ENCODE data around the gene OOEP. TPM values are rescaled to one million over a fixed set of nuclear protein-coding genes. Genes with fewer than 3 reads are reported as not detected.
"Not testable (repeated sequence)": the region's sequence is repeated elsewhere in the genome, so short reads cannot be mapped to it uniquely, and the experiment has no call there.

OOEP gene
- total and polyA plus RNA-seq, 2 of the 4 experiments (the other 2 are of a cell fraction), result not detected

GRCh38 chr6:73382462-73383113 is 12.9 kb upstream of the OOEP start:
- H3K9me1 ChIP-seq (ENCODE audit: insufficient read depth, low read length), result no peaks in the 10 kb centered on the region
- no peak for TF ChIP-seq CEBPB (IDR thresholded peaks at IDR 0.05; ENCODE audit: low read depth, low read length)
- TF ChIP-seq, protein P1, sequence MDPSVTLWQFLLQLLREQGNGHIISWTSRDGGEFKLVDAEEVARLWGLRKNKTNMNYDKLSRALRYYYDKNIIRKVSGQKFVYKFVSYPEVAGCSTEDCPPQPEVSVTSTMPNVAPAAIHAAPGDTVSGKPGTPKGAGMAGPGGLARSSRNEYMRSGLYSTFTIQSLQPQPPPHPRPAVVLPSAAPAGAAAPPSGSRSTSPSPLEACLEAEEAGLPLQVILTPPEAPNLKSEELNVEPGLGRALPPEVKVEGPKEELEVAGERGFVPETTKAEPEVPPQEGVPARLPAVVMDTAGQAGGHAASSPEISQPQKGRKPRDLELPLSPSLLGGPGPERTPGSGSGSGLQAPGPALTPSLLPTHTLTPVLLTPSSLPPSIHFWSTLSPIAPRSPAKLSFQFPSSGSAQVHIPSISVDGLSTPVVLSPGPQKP (IDR thresholded peaks at IDR 0.05; ENCODE audit: borderline replicate concordance, low read depth, low read length), result no peak
- TF ChIP-seq USF2 (IDR thresholded peaks at IDR 0.05; ENCODE audit: low read depth, low read length), result no peak
- TF ChIP-seq RCOR1 (IDR thresholded peaks at IDR 0.05; ENCODE audit: insufficient replicate concordance, low read length), result no peak
- TF ChIP-seq MAFK (IDR thresholded peaks at IDR 0.05; ENCODE audit: low read depth, low read length), result no peak
- no peak for TF ChIP-seq RAD21 (IDR thresholded peaks at IDR 0.05; ENCODE audit: low read length)
- no peak for TF ChIP-seq POLR2A (IDR thresholded peaks at IDR 0.05; ENCODE audit: low read depth, low read length)
- H3K9ac ChIP-seq (ENCODE audit: low read depth, low read length), result no peak overlapping the region
- no peak overlapping the region for H2AFZ ChIP-seq (replicated peaks; ENCODE audit: low read length, poor library complexity)
- H3K23ac ChIP-seq (ENCODE audit: low read depth, low read length), result no peak overlapping the region
- peak; percentile 17; the same call in 1 of the 2 replicates for ATAC-seq (ENCODE audit: low read depth)
- in situ Hi-C loops (cut with MboI; ENCODE audit: low sequenced_read_pairs), result no loop called here
- no peak overlapping the region for H2BK120ac ChIP-seq (ENCODE audit: low read depth, low read length)
- CTCF ChIA-PET, result no interaction called here
- H3K27ac ChIP-seq (ENCODE audit: insufficient read depth, low read length), result no peak overlapping the region
- H4K20me1 ChIP-seq (ENCODE audit: insufficient read depth, low read length), result no peaks in the 10 kb centered on the region
- no peak overlapping the region for H3K14ac ChIP-seq (replicated peaks; ENCODE audit: low read depth, low read length)
- no peak overlapping the region for H3K4me3 ChIP-seq (ENCODE audit: insufficient read depth, low read depth, low read length)
- H3K27me3 ChIP-seq (ENCODE audit: control insufficient read depth, insufficient read depth, low read length), result no peaks in the 10 kb centered on the region
- no peak overlapping the region for H3K4me2 ChIP-seq (ENCODE audit: low read depth, low read length)
- no peaks in the 10 kb centered on the region for H3K79me1 ChIP-seq (ENCODE audit: low read depth in 1 of 2, low read length in 2 of 2)
- no peak overlapping the region for H3K18ac ChIP-seq (ENCODE audit: low read depth, low read length)
- WGBS, 2 experiments (ENCODE audit: extremely low coverage in 2 of 2, insufficient read length in 1 of 2), result no CpG with 5 or more reads among the region's 6 CpGs
- DNase-seq, result peak; percentile 10
- H4K5ac ChIP-seq (ENCODE audit: low read depth, low read length), result no peak overlapping the region
- H2AK9ac ChIP-seq (replicated peaks; ENCODE audit: low read depth, low read length, poor library complexity), result no peak overlapping the region
- H2BK5ac ChIP-seq (ENCODE audit: low read depth, low read length, poor library complexity, severe bottlenecking), result no peak overlapping the region
- intact Hi-C loops (cut with micrococcal nuclease), result no loop called here
- no peak overlapping the region for H4K8ac ChIP-seq (ENCODE audit: low read depth in 2 of 2, low read length in 2 of 2)
- POLR2A ChIA-PET (ENCODE audit: unreplicated experiment), result no interaction called here
- H4K91ac ChIP-seq (ENCODE audit: insufficient read depth, low read depth, low read length), result no peak overlapping the region
- H2BK15ac ChIP-seq (ENCODE audit: low read depth, low read length), result no peak overlapping the region
- H3K36me3 ChIP-seq (ENCODE audit: control insufficient read depth, insufficient read depth, low read length), result no peaks in the 10 kb centered on the region
- BruUV-seq (replicated peaks), result no TSS peak
- no peak overlapping the region for H2BK20ac ChIP-seq (ENCODE audit: low read depth, low read length)
- H2AK5ac ChIP-seq (ENCODE audit: low read depth, low read length), result no peak overlapping the region
- H3K56ac ChIP-seq (ENCODE audit: extremely low read depth, insufficient read depth, low read length), result no peak overlapping the region
- no peaks in the 10 kb centered on the region for H3K4me1 ChIP-seq (ENCODE audit: control insufficient read depth, insufficient read depth, low read length)
- H3K4ac ChIP-seq (ENCODE audit: low read depth, low read length), result no peak overlapping the region
- dilution Hi-C loops (cut with HindIII; ENCODE audit: low sequenced_read_pairs, unreplicated experiment), result no loop called here
- no peaks in the 10 kb centered on the region for H3K9me3 ChIP-seq (ENCODE audit: control insufficient read depth, insufficient read depth, low read length)

DNA sequence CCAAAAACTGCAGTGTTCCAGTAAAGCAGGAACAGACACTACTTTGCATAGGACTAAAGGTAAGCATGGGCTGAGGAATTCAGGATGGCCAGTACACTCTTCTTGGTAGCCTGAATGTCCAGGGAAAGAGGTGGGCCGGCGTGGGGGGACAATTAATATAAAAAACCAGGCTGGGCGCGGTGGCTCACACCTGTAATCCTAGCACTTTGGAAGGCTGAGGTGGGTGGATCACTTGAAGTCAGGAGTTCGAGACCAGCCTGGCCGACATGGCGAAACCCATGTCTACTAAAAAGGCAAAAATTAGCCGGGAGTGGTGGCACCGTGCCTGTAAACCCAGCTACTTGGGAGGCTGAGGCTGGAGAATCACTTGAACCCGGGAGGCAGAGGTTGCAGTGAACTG is 11.8 kb upstream of the OOEP start:
- H3K9me3 ChIP-seq (ENCODE audit: control insufficient read depth, insufficient read depth, low read length); H2AFZ ChIP-seq (replicated peaks; ENCODE audit: low read length, poor library complexity); H3K27me3 ChIP-seq (ENCODE audit: control insufficient read depth, insufficient read depth, low read length); H2BK20ac ChIP-seq (ENCODE audit: low read depth, low read length); H4K5ac ChIP-seq (ENCODE audit: low read depth, low read length); H3K9me1 ChIP-seq (ENCODE audit: insufficient read depth, low read length); H3K23ac ChIP-seq (ENCODE audit: low read depth, low read length); H3K4me1 ChIP-seq (ENCODE audit: control insufficient read depth, insufficient read depth, low read length); ATAC-seq (ENCODE audit: low read depth); H2AK9ac ChIP-seq (replicated peaks; ENCODE audit: low read depth, low read length, poor library complexity); H3K79me1 ChIP-seq (ENCODE audit: low read depth in 1 of 2, low read length in 2 of 2); H2AK5ac ChIP-seq (ENCODE audit: low read depth, low read length); H3K4ac ChIP-seq (ENCODE audit: low read depth, low read length); H2BK15ac ChIP-seq (ENCODE audit: low read depth, low read length); POLR2A ChIA-PET (ENCODE audit: unreplicated experiment); in situ Hi-C loops (cut with MboI; ENCODE audit: low sequenced_read_pairs); H3K4me2 ChIP-seq (ENCODE audit: low read depth, low read length); H2BK120ac ChIP-seq (ENCODE audit: low read depth, low read length); H2BK5ac ChIP-seq (ENCODE audit: low read depth, low read length, poor library complexity, severe bottlenecking); intact Hi-C loops (cut with micrococcal nuclease); H3K27ac ChIP-seq (ENCODE audit: insufficient read depth, low read length); H4K20me1 ChIP-seq (ENCODE audit: insufficient read depth, low read length); dilution Hi-C loops (cut with HindIII; ENCODE audit: low sequenced_read_pairs, unreplicated experiment); H3K56ac ChIP-seq (ENCODE audit: extremely low read depth, insufficient read depth, low read length); H3K36me3 ChIP-seq (ENCODE audit: control insufficient read depth, insufficient read depth, low read length); H4K91ac ChIP-seq (ENCODE audit: insufficient read depth, low read depth, low read length); H3K18ac ChIP-seq (ENCODE audit: low read depth, low read length); DNase-seq; H3K9ac ChIP-seq (ENCODE audit: low read depth, low read length); BruUV-seq (replicated peaks); H3K14ac ChIP-seq (replicated peaks; ENCODE audit: low read depth, low read length); H3K4me3 ChIP-seq (ENCODE audit: insufficient read depth, low read depth, low read length); CTCF ChIA-PET; H4K8ac ChIP-seq (ENCODE audit: low read depth in 2 of 2, low read length in 2 of 2): not testable (repeated sequence)
- 83% methylated on average over 4 of the region's 10 CpGs; no CpG with 5 or more reads in 1 of the 2 experiments for WGBS, 2 experiments (ENCODE audit: extremely low coverage in 2 of 2, insufficient read length in 1 of 2)
